SK-N-SH (cell line): ENCODE measurements around the gene VAMP7. TPM values are rescaled to one million over a fixed set of nuclear protein-coding genes. Genes with fewer than 3 reads are reported as not detected.
A peak's percentile ranks its signal among the peaks of the same experiment; 100 is the strongest.
"Not testable (repeated sequence)": the region's sequence is repeated elsewhere in the genome, so short reads cannot be mapped to it uniquely, and the experiment has no call there.

ENCODE experiments used
- CTCF ChIA-PET: fragments of 300-600, 350-600 bp; formaldehyde crosslinking; extraction: SDS; loops from one replicate; lab custom pipeline; 2021; lab: Yijun Ruan, JAX
- POLR2A ChIA-PET: fragments of 350-600 bp; sonication (Branson Sonifier 250); formaldehyde crosslinking; extraction: SDS; loops from one replicate; lab custom pipeline; 2020; ENCODE audit warnings: antibody characterized with exemption, inconsistent platforms; lab: Yijun Ruan, JAX
- DNase-seq: peaks from one replicate; pipeline ENCODE4 v3.0.0; 2012
- H2AFZ ChIP-seq: fragments of 200-600 bp; sonication (generic); 2 replicates; pipeline ENCODE4 v1.8.1; 2016; ENCODE audit warnings: antibody characterized with exemption, mild to moderate bottlenecking, low read depth
- H3F3A ChIP-seq: fragments of 200-600 bp; sonication (generic); replicated peaks from 2 replicates; pipeline ENCODE3; 2016; ENCODE audit warnings: antibody characterized with exemption, mild to moderate bottlenecking; ENCODE audit not compliant: insufficient read depth
- H3K27ac ChIP-seq, 2 experiments: fragments of 200-500 bp in 1 of 2; fragments of 200-600 bp in 1 of 2; sonication (Bioruptor generic) in 1 of 2; sonication (generic), shearing (Covaris generic) in 1 of 2; 2 replicates each; pipeline versions ENCODE4 v1.5.1 to v1.6.1; 2014 to 2016; ENCODE audit warnings: low read depth in 2 of 2, inconsistent platforms in 1 of 2, low read length in 1 of 2, mild to moderate bottlenecking in 1 of 2, mixed read lengths in 1 of 2
- H3K27me3 ChIP-seq: fragments of 200-600 bp; sonication (generic), shearing (Covaris generic); 2 replicates; pipeline ENCODE4 v1.6.1; 2016; ENCODE audit warnings: mixed run types; ENCODE audit not compliant: insufficient read depth
- H3K36me3 ChIP-seq, 2 experiments: fragments of 200-500 bp in 1 of 2; fragments of 200-600 bp in 1 of 2; sonication (Bioruptor generic) in 1 of 2; sonication (generic) in 1 of 2; replicated peaks in 1 of 2; 2 replicates each; pipeline versions ENCODE3 to v1.5.1; 2014 to 2016; ENCODE audit warnings: low read length in 1 of 2, mild to moderate bottlenecking in 1 of 2; ENCODE audit not compliant: insufficient read depth in 2 of 2, control insufficient read depth in 1 of 2
- H3K4me1 ChIP-seq, 2 experiments: fragments of 200-500 bp in 1 of 2; fragments of 200-600 bp in 1 of 2; sonication (Bioruptor generic) in 1 of 2; sonication (generic), shearing (Covaris generic) in 1 of 2; 2 replicates each; pipeline versions ENCODE4 v1.5.1 to v1.6.1; 2014 to 2016; ENCODE audit warnings: low read depth in 1 of 2, low read length in 1 of 2, mixed run types in 1 of 2; ENCODE audit not compliant: insufficient read depth in 2 of 2, control insufficient read depth in 1 of 2
- H3K4me2 ChIP-seq: fragments of 200-600 bp; sonication (generic), shearing (Covaris generic); 2 replicates; pipeline ENCODE4 v1.6.1; 2017; ENCODE audit warnings: mixed run types
- H3K4me3 ChIP-seq, 2 experiments: fragments of 200-500 bp in 1 of 2; fragments of 200-600 bp in 1 of 2; sonication (Bioruptor generic) in 1 of 2; sonication (generic), shearing (Covaris generic) in 1 of 2; 2 replicates each; pipeline versions ENCODE4 v1.5.1 to v1.8.1; 2014 to 2016; ENCODE audit warnings: low read depth in 2 of 2, inconsistent platforms in 1 of 2, low read length in 1 of 2, mild to moderate bottlenecking in 1 of 2, mixed read lengths in 1 of 2, moderate library complexity in 1 of 2
- H3K79me2 ChIP-seq: fragments of 200-600 bp; sonication (generic); 2 replicates; pipeline ENCODE4 v1.8.1; 2017; ENCODE audit warnings: mild to moderate bottlenecking; ENCODE audit not compliant: insufficient read depth
- H3K9ac ChIP-seq: fragments of 200-600 bp; sonication (generic); 2 replicates; pipeline ENCODE4 v1.6.1; 2017; ENCODE audit warnings: mixed run types
- H3K9me2 ChIP-seq: fragments of 200-600 bp; sonication (generic); 2 replicates; pipeline ENCODE4 v1.6.1; 2017; ENCODE audit warnings: mixed run types
- H3K9me3 ChIP-seq: fragments of 200-600 bp; sonication (generic); 2 replicates; pipeline ENCODE4 v1.6.1; 2017; ENCODE audit warnings: mixed run types, mild to moderate bottlenecking, moderate library complexity
- H4K20me1 ChIP-seq: fragments of 200-600 bp; sonication (generic); 2 replicates; pipeline ENCODE4 v1.6.1; 2017; ENCODE audit warnings: mild to moderate bottlenecking, mixed run types; ENCODE audit not compliant: insufficient read depth
- CTCF ChIP-seq: fragments of 200-600 bp; sonication (generic); IDR thresholded peaks from 2 replicates; pipeline ENCODE4 v1.6.1; 2017; ENCODE audit warnings: antibody characterized with exemption, mild to moderate bottlenecking, moderate library complexity
- EP300 ChIP-seq, 2 experiments: IDR thresholded peaks; 2 replicates each; pipeline versions ENCODE4 v1.4.0 to v1.6.1; 2012; ENCODE audit warnings: borderline replicate concordance in 1 of 2, low read depth in 1 of 2, low read length in 1 of 2
- FOXJ3 ChIP-seq: sonication (generic); formaldehyde crosslinking; IDR thresholded peaks from 2 replicates; pipeline ENCODE4 v1.5.1; 2020; ENCODE audit warnings: mild to moderate bottlenecking, missing genetic modification reagents
- GABPA ChIP-seq: IDR thresholded peaks from 2 replicates; pipeline ENCODE4 v1.4.0; 2012; ENCODE audit warnings: low read depth, mild to moderate bottlenecking
- POLR2AphosphoS5 ChIP-seq: IDR thresholded peaks from 2 replicates; pipeline ENCODE4 v1.6.1; 2012; ENCODE audit warnings: low read depth, low read length
- REST ChIP-seq: IDR thresholded peaks from 2 replicates; pipeline ENCODE4 v1.6.1; 2012; ENCODE audit warnings: mild to moderate bottlenecking, low read depth, low read length, moderate library complexity
- SMC3 ChIP-seq: IDR thresholded peaks from 2 replicates; pipeline ENCODE4 v1.6.1; 2012; ENCODE audit warnings: low read depth, low read length, improper control_type of control experiment
- ZBTB33 ChIP-seq: IDR thresholded peaks from 2 replicates; pipeline ENCODE4 v1.4.0; 2012; ENCODE audit warnings: low read depth, borderline replicate concordance
- WGBS: methylation state at CpG from one replicate; pipeline ENCODE4 v1.1.6; 2017; ENCODE audit warnings: low lambda C conversion rate; 5-methylcytosine and 5-hydroxymethylcytosine counted together
- polyA plus RNA-seq, 3 experiments: library from polyadenylated mRNA; depleted of rRNA; stranded (reverse); fragments of >200 nt; gene quantifications; 2 replicates each; pipeline ENCODE4 v1.2.3, GENCODE V29; 2012

The VAMP7 gene
- polyA plus RNA-seq, 1 of the 3 experiments (the other 2 are of a cell fraction) = 23.9 TPM

GRCh38 chrX:155881158-155881993, at the start of gene VAMP7 (continued):
- TF ChIP-seq ZBTB33 (peak; percentile 49; the same call in 1 of the 2 replicates), SMC3 (no peak), CTCF (no peak), EP300 (IDR thresholded peaks at IDR 0.05; ENCODE audit: borderline replicate concordance in 1 of 2, low read depth in 1 of 2, low read length in 1 of 2) (no peak), POLR2AphosphoS5 (peak; percentile 86), REST (0 out of 2 replicates have a peak, but pooled peaks have one; percentile 20)

- H4K20me1 ChIP-seq = no peaks in the 10 kb centered on the region
- H3K36me3 ChIP-seq = no peaks in the 10 kb centered on the region
- no peaks in the 10 kb centered on the region for H3K79me2 ChIP-seq
- H3K27ac ChIP-seq = no peak overlapping the region
- no peak overlapping the region for H3K9ac ChIP-seq
- H3K4me3 ChIP-seq = no peak overlapping the region
- H3K9me2 ChIP-seq = no peaks in the 10 kb centered on the region
- no peaks in the 10 kb centered on the region for H3K9me3 ChIP-seq
- POLR2A ChIA-PET = no interaction called here
- no peak overlapping the region for H2AFZ ChIP-seq
- no peak overlapping the region for H3K4me2 ChIP-seq
- H3K4me1 ChIP-seq = no peaks in the 10 kb centered on the region
- H3K27me3 ChIP-seq = no peaks in the 10 kb centered on the region
- CTCF ChIA-PET = no interaction called here
- TF ChIP-seq POLR2AphosphoS5 = no peak
- TF ChIP-seq GABPA = no peak
- no peak for TF ChIP-seq CTCF
- TF ChIP-seq FOXJ3 = no peak
- no peaks in the 10 kb centered on the region for H3F3A ChIP-seq
- DNase-seq = no peak
- WGBS = 15% methylated on average over 3 of the region's 3 CpGs
Measured at GRCh38 chrX:155841232-155841631, 39.9 kb upstream of the VAMP7 start.

- CTCF ChIA-PET, H3K9me2 ChIP-seq, H3K4me2 ChIP-seq, H3K27me3 ChIP-seq, H3K36me3 ChIP-seq, H3K9ac ChIP-seq, H3K4me3 ChIP-seq, H3K4me1 ChIP-seq, H3F3A ChIP-seq, H3K27ac ChIP-seq, H4K20me1 ChIP-seq, POLR2A ChIA-PET, H3K9me3 ChIP-seq, DNase-seq, H2AFZ ChIP-seq, H3K79me2 ChIP-seq: not testable (repeated sequence)
- 37% methylated on average over 2 of the region's 2 CpGs for WGBS
Measured at GRCh38 chrX:155851786-155852185, 29.4 kb upstream of the VAMP7 start.
